Measurements from ENCODE around the gene IL18RAP.

Gene IL18RAP

DNA sequence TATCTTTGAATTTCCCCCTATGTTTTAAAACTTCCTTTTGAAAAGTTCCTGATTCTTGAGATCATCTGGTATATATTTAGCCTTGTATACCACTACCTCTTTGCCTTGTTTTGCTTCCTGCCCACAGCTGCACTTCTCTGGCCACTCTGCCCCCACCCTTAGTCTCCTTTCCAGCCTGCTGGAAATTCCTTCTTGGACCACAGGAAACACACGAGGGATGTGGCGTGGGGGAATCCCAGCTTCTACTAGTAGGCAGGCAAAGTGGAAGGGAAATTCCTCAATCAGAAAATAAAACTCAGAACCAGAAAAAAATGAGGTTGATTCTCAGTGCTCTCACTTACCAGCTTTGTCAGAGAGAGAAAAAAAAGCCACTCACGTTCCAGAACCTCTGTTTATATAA, 13.4 kb downstream of the IL18RAP start:
- peak; percentile 31 to 49 for DNase-seq (ENCODE audit: low read depth in 2 of 2)

GRCh38 chr2:102437122-102437521, 14.2 kb downstream of the IL18RAP start:
- no peak overlapping the region for H3K4me3 ChIP-seq (replicated peaks in 1 of 2; ENCODE audit: low read depth in 2 of 2, low read length in 2 of 2)
- no peak for DNase-seq (ENCODE audit: low read depth in 2 of 2)
- no peak for TF ChIP-seq CTCF (IDR thresholded peaks at IDR 0.05; ENCODE audit: low read depth, low read length)

More for the DNA sequence above, 13.4 kb downstream of the IL18RAP start:
- no peak overlapping the region for H3K4me3 ChIP-seq (replicated peaks in 1 of 2; ENCODE audit: low read depth in 2 of 2, low read length in 2 of 2)
- no peak for TF ChIP-seq CTCF (IDR thresholded peaks at IDR 0.05; ENCODE audit: low read depth, low read length)

- TF ChIP-seq CTCF (IDR thresholded peaks at IDR 0.05; ENCODE audit: low read depth, low read length) = no peak
- DNase-seq (ENCODE audit: low read depth in 2 of 2) = no peak
- H3K4me3 ChIP-seq (replicated peaks in 1 of 2; ENCODE audit: low read depth in 2 of 2, low read length in 2 of 2) = no peak overlapping the region
These were observed 15.2 kb downstream of the IL18RAP start for GRCh38 chr2:102438111-102438510.

DNA sequence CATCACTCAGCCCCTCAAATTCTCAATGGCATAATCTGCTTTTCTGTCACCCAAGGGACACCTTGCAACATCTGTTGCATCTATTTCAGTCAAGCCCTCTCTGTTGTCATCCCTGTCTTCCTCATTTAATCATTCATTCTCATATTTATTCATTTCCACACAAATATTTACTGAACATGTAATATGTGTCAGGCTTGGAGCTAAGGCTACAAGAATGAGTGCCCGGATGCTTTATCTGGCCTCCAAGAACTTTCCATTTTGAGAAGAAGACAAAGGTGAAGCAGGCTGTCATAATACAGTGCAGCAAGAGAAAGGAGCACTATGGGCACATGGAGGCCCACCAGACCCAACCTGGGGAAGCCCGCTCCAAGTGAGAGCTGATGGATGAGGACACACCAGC, 15.6 kb downstream of the IL18RAP start:
- no peak overlapping the region for H3K4me3 ChIP-seq (replicated peaks in 1 of 2; ENCODE audit: low read depth in 2 of 2, low read length in 2 of 2)
- no peak for TF ChIP-seq CTCF (IDR thresholded peaks at IDR 0.05; ENCODE audit: low read depth, low read length)
- no peak for DNase-seq (ENCODE audit: low read depth in 2 of 2)

DNA sequence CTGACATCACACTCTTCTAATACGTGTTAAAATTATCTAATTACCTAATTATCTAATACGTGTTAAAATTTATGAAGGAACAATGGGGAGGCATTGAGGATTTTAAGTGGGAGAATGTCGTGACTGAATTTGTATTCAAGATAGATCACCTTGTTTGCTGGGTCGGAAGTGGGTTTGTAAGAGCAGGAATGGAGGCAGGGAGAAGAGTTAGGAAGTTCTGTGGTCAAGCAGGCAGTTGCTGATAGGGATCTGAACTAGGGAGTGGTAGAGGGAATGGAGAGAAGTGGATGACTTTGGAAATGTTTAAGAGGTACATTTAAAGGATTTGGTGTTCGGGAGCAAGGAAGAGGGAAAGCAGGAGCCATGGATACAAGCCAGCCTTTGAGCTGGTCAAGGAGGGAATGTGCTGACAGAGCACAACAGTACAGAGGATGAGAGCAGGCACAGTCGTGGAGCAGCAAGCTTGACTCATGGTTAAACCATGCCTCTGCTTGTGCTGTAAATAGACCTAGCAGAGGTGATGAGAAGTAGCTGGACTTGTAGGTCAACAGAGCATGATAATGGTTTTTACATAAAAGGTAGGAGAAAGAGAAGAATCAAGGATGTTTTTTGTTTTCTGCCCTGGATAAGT, 16.2 kb downstream of the IL18RAP start:
- no peak overlapping the region for H3K4me3 ChIP-seq (replicated peaks in 1 of 2; ENCODE audit: low read depth in 2 of 2, low read length in 2 of 2)
- TF ChIP-seq CTCF (IDR thresholded peaks at IDR 0.05; ENCODE audit: low read depth, low read length) = no peak
- DNase-seq (ENCODE audit: low read depth in 2 of 2) = peak; percentile 74 to 83

DNA sequence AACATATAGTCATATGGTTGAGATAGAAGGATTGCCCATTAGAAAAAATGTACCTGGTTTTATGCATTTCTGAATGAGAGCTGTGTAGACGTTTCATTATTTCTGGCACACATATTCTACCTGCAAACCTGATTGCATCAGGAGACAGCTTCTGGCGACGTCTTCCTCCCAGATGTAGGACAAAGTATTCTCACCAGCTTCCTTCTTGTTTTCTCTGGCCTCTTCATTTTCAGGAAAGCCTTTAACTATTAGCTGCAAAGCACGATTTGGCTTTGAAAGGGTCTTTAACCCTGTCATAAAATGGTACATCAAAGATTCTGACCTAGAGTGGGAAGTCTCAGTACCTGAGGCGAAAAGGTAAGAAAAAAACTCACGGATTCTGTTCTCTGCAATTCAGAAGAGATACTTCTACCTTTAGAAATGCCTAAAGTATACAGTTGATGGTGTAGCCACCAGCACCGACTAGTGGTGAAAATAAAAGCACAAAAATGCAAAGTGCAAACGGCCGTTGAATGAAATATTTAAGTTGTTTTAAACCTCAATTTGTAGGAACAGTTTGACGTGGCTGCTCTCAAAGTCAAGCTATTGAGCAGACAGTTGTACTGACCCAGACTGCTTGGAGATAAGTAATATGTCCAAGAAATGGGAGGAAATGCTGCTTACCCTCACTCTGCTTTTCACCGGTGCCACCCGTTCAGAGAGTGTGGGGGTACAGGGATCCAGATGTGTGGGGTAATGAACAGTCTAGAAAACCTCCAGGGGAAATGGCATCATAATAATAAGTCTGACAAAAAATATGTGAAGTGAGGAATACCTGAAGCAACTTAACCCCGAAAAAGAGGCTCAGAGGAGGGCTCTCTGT, 20.2 kb downstream of the IL18RAP start:
- DNase-seq (ENCODE audit: low read depth in 2 of 2) = peak; percentile 64 to 68
- TF ChIP-seq CTCF (IDR thresholded peaks at IDR 0.05; ENCODE audit: low read depth, low read length) = peak; percentile 85
- no peak overlapping the region for H3K4me3 ChIP-seq (replicated peaks in 1 of 2; ENCODE audit: low read depth in 2 of 2, low read length in 2 of 2)
